GM12874 (cell line): ENCODE measurements around the gene MEIKIN.

ENCODE experiments used
- CTCF ChIP-seq: IDR thresholded peaks from 2 replicates; pipeline ENCODE4 v1.5.1; 2011; ENCODE audit warnings: low read depth, mild to moderate bottlenecking, control low read depth, low read length, moderate library complexity; ENCODE audit not compliant: insufficient read depth

The MEIKIN gene

GRCh38 chr5:131794586-131794985 is 150.9 kb downstream of the MEIKIN start:
- TF ChIP-seq CTCF, result no peak

GRCh38 chr5:131792896-131793295 is 152.6 kb downstream of the MEIKIN start:
- TF ChIP-seq CTCF, result no peak

- TF ChIP-seq CTCF, result no peak
Measured at GRCh38 chr5:131791866-131792265, 153.6 kb downstream of the MEIKIN start.

GRCh38 chr5:131790550-131790949 is 154.9 kb downstream of the MEIKIN start:
- no peak for TF ChIP-seq CTCF

GRCh38 chr5:131789765-131790164 is 155.7 kb downstream of the MEIKIN start:
- no peak for TF ChIP-seq CTCF

GRCh38 chr5:131787736-131788135 is 157.7 kb downstream of the MEIKIN start:
- TF ChIP-seq CTCF, result no peak

- TF ChIP-seq CTCF, result no peak
Measured at GRCh38 chr5:131786900-131787692, 158.4 kb downstream of the MEIKIN start.
